GM18517 (cell line): ENCODE results near the gene EPHX1.
"Not testable (repeated sequence)": the region's sequence is repeated elsewhere in the genome, so short reads cannot be mapped to it uniquely, and the experiment has no call there.

Source experiments
- ATAC-seq: cut with Tn5 transposase; IDR thresholded peaks from one replicate; pipeline ENCODE4 v1.9.1; 2021; ENCODE audit warnings: mild to moderate bottlenecking, moderate library complexity; ENCODE audit not compliant: unreplicated experiment

Gene EPHX1

DNA sequence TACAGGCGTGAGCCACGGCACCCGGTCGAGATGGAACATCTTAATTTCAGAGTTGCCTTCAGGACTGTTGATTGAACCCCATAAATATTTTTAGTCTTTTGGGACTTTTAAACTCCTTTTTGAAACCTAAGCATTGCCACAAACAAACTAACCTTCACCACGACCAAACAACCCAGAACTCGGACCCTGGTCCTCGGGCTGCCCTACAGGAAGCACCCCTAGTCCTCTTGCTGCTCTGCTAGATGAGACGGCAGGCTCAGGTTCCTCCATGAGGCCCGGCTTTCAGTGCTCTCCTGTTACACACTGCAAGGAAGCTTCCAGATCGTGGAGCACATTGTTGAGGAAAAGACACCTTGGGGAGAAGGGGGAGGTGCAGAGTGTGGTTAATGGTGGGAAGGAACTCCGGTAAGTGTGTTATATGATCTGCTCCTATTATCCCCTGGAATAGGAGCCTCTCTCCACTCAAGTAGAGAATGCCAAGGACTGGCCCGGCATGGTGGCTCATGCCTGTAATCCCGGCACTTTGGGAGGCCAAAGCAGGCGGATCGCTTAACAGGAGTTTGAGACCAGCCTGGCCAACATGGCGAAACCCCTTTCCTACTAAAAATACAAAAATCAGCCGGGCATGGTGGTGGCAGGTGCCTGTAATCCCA is 5.7 kb downstream of the EPHX1 start:
- no peak for ATAC-seq

- no peak for ATAC-seq
Measured at GRCh38 chr1:225816643-225817538, 7.0 kb downstream of the EPHX1 start.

GRCh38 chr1:225817611-225818061 is 7.7 kb downstream of the EPHX1 start:
- no peak for ATAC-seq

- no peak for ATAC-seq
Measured at GRCh38 chr1:225818229-225818628, 8.3 kb downstream of the EPHX1 start.

DNA sequence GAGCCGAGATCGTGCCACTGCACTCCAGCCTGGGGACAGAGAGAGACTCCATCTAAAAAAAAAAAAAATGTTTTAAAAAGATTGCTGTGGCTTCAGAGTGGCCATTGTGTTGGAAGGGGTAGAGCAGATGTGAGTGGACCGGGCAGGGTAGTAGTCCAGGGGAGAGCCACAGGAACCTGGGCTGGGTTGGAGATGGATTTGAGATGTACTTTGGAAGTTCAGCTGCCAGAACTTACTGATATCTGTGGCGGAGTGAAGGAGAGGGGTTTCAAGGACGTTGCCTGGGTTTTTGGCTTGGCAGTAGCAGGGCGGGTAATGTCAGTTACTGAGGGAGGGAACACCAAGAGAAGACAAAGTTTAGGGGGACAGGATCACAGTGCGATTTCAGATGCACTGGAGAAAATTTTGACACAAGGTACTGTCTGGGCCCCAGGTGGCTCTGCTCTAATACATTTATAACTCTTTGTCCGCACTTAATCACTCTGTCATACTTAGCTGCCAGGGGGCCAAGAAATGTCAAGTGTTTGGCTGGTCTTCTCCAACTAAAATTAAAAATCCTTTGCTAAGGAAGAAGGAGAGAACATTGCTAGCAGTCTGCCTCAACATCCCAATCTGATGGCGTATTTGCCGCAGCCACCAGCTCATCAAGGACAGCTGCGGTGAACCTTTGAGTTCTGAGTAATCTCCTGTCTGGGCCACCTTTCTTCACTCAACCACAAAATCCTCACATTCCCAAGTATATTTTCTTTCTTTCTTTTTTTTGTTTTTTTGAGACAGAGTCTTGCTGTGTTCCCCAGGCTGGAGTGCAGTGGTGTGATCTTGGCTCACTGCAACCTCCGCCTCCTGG is 9.6 kb downstream of the EPHX1 start:
- ATAC-seq, result no peak

DNA sequence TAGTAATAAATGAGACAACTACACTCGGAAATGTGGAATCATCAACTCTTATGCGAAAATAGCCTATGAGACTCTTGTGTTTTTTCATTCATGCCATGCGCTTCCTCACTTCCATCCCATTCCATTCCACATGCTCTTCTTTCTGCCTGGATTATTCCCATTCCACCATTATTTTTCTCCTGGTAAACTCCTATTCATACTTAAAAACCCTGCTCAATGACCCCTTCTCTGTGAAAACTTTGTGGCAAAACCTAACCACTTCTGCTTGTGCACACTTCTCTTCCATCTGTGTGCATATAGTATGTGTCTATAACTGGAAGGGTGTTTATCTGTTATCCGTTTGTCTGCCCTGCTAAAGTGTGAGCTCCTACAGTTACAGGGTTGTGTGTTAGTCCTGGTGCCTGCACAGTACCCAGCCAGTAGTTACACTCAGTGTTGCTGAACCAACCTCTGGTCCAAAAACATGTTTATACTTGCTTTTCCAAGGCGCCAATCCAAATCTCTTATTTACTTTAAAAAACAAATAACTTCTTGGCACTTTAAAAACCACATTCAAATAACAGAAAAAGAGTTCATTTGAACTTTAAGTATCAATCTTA is 10.7 kb downstream of the EPHX1 start:
- no peak for ATAC-seq

DNA sequence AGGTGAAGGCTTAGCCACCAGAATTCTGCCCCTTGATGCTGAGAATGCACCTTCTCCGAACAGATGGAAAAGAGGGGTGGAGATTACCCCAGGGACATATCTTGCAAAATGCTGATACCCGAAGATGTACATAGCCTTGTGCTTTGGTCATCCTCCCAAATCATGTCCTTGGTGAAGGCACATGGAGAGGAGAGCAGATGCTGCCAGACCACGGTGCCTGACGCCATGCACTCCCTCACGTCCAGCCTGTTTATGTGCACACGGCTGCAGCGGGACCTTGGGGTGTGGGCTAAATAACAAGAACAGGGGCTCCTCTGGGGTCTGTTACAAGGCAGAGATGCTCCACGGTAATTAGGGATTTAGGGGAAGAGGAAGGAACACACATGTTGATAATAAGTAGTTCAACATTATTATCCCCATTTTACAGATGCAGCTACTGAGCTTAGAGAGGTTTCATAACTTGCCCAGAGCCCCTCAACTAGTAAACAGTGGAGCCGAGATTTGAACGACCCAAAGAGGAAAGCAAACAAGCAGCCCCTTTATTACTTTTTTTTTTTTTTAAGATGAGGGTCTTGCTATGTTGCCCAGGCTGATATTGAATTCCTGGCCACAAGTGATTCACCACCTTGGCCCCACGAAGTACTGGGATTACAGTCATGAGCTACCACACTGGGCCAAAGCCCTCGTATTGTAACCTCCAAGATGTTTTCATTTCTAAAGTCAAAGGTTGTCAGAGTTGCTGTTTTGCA is 12.9 kb downstream of the EPHX1 start:
- ATAC-seq, result no peak

- ATAC-seq, result no peak
Measured at GRCh38 chr1:225823811-225824261, 13.9 kb downstream of the EPHX1 start.

- no peak for ATAC-seq
Measured at GRCh38 chr1:225824533-225824941, 14.6 kb downstream of the EPHX1 start.

GRCh38 chr1:225825078-225825477 is 15.2 kb downstream of the EPHX1 start:
- no peak for ATAC-seq

GRCh38 chr1:225825607-225826007 is 15.7 kb downstream of the EPHX1 start:
- no peak for ATAC-seq

GRCh38 chr1:225827076-225827475 is 17.2 kb downstream of the EPHX1 start:
- no peak for ATAC-seq

DNA sequence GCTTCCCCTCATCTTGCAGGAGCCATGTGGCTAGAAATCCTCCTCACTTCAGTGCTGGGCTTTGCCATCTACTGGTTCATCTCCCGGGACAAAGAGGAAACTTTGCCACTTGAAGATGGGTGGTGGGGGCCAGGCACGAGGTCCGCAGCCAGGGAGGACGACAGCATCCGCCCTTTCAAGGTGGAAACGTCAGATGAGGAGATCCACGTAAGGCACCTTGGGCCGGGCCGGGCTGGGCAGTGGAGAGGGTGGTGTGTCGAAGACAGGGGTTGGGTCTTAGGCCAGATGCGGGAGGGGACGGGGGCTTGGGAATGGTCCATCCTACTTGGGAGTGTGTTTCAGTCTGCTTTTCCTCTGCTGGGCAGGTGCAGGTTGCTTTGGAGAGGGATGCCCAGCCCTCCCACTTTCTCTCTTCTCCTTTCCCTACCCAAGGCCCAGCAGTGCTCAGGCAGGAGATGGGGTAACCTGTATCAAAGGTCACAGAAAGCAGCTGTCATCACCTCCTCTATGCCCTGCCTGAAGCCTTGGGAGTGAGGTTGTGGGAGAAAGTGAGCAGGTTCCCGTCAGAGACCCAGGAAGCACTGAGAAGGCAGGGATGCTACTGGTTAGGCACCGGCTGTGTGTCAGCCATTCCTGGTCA is 18.9 kb downstream of the EPHX1 start:
- no peak for ATAC-seq

DNA sequence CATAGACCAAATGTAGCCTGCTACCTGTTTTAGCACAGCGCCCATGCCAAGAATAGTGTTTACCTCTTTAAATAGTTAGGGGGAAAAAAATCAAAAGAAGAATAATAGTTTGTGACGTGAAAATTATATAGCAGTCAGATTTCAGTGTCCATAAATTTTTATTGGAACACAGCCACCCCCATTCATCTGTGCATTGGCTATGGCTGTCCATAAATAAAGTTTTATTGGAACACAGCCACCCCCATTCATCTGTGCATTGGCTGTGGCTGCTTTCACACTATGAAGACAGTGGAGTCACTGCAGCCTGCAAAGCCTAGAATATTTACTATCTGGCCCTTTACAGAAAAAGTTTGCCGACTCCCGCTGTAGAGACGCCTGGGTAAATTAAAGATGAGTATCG is 20.9 kb downstream of the EPHX1 start:
- no peak for ATAC-seq

DNA sequence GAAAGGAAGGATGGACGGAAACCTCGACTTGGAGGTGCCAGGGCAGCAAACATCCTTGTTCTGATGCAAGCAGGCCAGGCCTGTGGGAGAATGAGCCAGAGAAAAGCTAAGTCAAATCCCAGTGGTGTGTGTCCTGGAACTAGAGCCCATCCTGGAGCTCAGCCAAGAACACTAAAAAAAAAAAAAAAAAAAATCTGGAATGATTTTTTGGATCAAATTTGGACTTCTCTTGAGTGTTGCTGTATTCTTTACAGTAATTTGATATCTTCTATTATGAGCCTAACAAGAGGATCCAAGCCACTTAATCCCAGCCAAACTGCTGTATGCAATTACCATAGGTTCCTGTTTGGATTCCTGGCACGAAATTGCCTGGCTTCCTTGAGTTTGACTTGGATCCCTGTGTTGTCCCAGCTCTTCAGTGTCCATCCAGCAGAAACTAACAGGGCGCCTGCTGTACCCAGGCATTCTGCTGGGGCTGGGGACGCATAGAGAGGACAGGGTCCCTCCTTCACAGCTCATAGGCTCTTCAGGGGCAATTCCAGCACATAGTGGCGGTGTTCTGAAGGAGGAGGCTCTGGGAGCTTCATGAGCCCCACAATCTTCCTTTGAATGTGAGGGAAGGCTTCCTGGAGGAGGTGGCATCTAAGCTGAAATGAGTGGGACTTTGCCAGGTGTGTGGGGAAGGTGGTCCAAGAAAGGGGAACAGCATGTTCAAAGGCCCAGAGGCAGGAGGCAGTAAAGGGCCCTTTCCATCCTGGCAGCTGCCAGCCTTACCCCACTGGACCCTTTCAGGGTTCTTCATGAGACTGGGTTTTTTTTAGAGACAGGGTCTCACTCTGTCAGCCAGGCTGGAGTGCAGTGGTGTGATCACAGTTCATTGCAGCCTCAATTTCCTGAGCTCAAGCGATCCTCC is 24.7 kb downstream of the EPHX1 start:
- no peak for ATAC-seq

- ATAC-seq, result no peak
Measured at GRCh38 chr1:225835856-225836255, 25.9 kb downstream of the EPHX1 start.

GRCh38 chr1:225836296-225836695 is 26.4 kb downstream of the EPHX1 start:
- ATAC-seq, result not testable (repeated sequence)

- ATAC-seq, result no peak
Measured at GRCh38 chr1:225838793-225839192, 28.9 kb downstream of the EPHX1 start.

GRCh38 chr1:225840223-225840610 is 30.3 kb downstream of the EPHX1 start:
- no peak for ATAC-seq
